Measurements from ENCODE around the gene CLHC1.

GRCh38 chr2:55223958-55224760 lies 7.9 kb downstream of the CLHC1 start:
- TF ChIP-seq POLR2A (IDR thresholded peaks at IDR 0.05; ENCODE audit: low read length): no peak
- TF ChIP-seq GATA1 (IDR thresholded peaks at IDR 0.05; ENCODE audit: low read depth, low read length): no peak

All from erythroblast (primary cell).